22Rv1 (cell line): ENCODE results near the gene FAM76A.

Source experiments
- ZFX ChIP-seq: fragments of 450-650 bp; IDR thresholded peaks from 2 replicates; pipeline ENCODE4 v1.6.1; 2017; ENCODE audit warnings: antibody characterized with exemption, borderline replicate concordance
- TF ChIP-seq, protein P1 (sequence below): fragments of 450-650 bp; IDR thresholded peaks from 2 replicates; pipeline ENCODE4 v1.5.1; 2017; ENCODE audit warnings: mild to moderate bottlenecking

DNA sequence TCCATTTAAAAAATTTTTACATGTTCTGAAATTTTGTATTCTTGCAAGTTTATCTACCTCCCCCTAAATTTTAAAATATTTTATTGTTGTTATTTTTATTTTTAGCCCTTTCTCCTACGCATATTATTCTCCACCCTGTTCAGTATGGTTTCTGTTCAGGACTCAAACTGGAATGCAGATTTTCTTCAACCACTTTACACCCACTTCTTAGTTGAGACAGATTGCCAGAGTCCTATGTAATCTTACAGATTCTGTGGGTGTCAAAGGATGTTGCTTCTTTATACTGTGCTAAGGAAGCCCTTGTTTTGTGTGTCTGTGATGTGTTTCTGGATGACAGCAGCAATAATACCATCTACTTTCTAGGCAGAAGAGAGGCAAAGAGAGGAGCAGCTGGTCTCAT is 84.1 kb downstream of the FAM76A start:
- TF ChIP-seq, protein P1, sequence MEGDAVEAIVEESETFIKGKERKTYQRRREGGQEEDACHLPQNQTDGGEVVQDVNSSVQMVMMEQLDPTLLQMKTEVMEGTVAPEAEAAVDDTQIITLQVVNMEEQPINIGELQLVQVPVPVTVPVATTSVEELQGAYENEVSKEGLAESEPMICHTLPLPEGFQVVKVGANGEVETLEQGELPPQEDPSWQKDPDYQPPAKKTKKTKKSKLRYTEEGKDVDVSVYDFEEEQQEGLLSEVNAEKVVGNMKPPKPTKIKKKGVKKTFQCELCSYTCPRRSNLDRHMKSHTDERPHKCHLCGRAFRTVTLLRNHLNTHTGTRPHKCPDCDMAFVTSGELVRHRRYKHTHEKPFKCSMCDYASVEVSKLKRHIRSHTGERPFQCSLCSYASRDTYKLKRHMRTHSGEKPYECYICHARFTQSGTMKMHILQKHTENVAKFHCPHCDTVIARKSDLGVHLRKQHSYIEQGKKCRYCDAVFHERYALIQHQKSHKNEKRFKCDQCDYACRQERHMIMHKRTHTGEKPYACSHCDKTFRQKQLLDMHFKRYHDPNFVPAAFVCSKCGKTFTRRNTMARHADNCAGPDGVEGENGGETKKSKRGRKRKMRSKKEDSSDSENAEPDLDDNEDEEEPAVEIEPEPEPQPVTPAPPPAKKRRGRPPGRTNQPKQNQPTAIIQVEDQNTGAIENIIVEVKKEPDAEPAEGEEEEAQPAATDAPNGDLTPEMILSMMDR: no peak
- no peak for TF ChIP-seq ZFX
